K562 (cell line): Measurements from ENCODE around the gene NAPEPLD. TPM values are rescaled to one million over a fixed set of nuclear protein-coding genes. Genes with fewer than 3 reads are reported as not detected.

Experiments
- CBX3 ChIP-seq, 2 experiments: IDR thresholded peaks; 1 replicate in 1 of 2; 2 replicates in 1 of 2; pipeline ENCODE4 v1.6.1; 2012; ENCODE audit warnings: inconsistent platforms in 2 of 2, low read length in 2 of 2, borderline replicate concordance in 1 of 2, control low read depth in 1 of 2
- COPS2 ChIP-seq: fragments of 450-650 bp; conservative IDR thresholded peaks from 2 replicates; pipeline ENCODE4 v1.6.1; 2016; ENCODE audit warnings: mild to moderate bottlenecking, moderate library complexity
- FOXJ3 ChIP-seq: sonication (generic); formaldehyde crosslinking; IDR thresholded peaks from 2 replicates; pipeline ENCODE4 v1.4.0; 2020; ENCODE audit warnings: mild to moderate bottlenecking, missing genetic modification reagents
- HDAC8 ChIP-seq: fragments of 450-650 bp; IDR thresholded peaks from 2 replicates; pipeline ENCODE4 v1.6.1; 2016; ENCODE audit warnings: mild to moderate bottlenecking, missing genetic modification characterization, moderate library complexity, missing compliant biosample characterization
- IFI16 ChIP-seq: fragments of 250-450 bp; sonication (Bioruptor Pico); IDR thresholded peaks from 2 replicates; pipeline ENCODE4 v2.1.2; 2022; ENCODE audit warnings: mild to moderate bottlenecking, inconsistent platforms
- JUND ChIP-seq, 2 experiments: IDR thresholded peaks; 2 replicates in 1 of 2; 3 replicates in 1 of 2; pipeline ENCODE4 v1.6.1; 2011; ENCODE audit warnings: borderline replicate concordance in 2 of 2, low read depth in 2 of 2, low read length in 2 of 2, improper control_type of control experiment in 1 of 2, missing biosample characterization in 1 of 2, missing genetic modification characterization in 1 of 2, missing genetic modification reagents in 1 of 2
- KDM5B ChIP-seq: fragments of 200-600 bp; sonication (generic); IDR thresholded peaks from 2 replicates; pipeline ENCODE4 v1.6.1; 2012; ENCODE audit warnings: low read depth, mild to moderate bottlenecking, moderate library complexity, low read length, control low read depth, inconsistent platforms; ENCODE audit not compliant: insufficient replicate concordance
- NFE2L1 ChIP-seq: fragments of 450-650 bp; IDR thresholded peaks from 2 replicates; pipeline ENCODE4 v1.6.1; 2016; ENCODE audit warnings: missing genetic modification characterization, low read depth, mild to moderate bottlenecking, missing compliant biosample characterization, moderate library complexity, borderline replicate concordance
- POLR2AphosphoS2 ChIP-seq: IDR thresholded peaks from 2 replicates; pipeline ENCODE4 v1.6.1; 2012; ENCODE audit warnings: low read length, improper control_type of control experiment
- SNRNP70 ChIP-seq: fragments of 200-400 bp; formaldehyde crosslinking; optimal IDR thresholded peaks from 2 replicates; pipeline ENCODE3; 2017; ENCODE audit warnings: low read depth, low read length
- STAT5A ChIP-seq: IDR thresholded peaks from 2 replicates; pipeline ENCODE4 v1.6.1; 2012; ENCODE audit warnings: low read length, inconsistent platforms, borderline replicate concordance
- YBX1 ChIP-seq: fragments of 450-650 bp; IDR thresholded peaks from 2 replicates; pipeline ENCODE4 v1.7.1; 2016; ENCODE audit warnings: mild to moderate bottlenecking
- ZKSCAN3 ChIP-seq: fragments of 250-450 bp; sonication (Bioruptor Pico); IDR thresholded peaks from 2 replicates; pipeline ENCODE4 v1.4.0; 2020
- ZNF217 ChIP-seq: sonication (generic); formaldehyde crosslinking; IDR thresholded peaks from 2 replicates; pipeline ENCODE4 v1.8.0; 2022; ENCODE audit warnings: mild to moderate bottlenecking, missing genetic modification reagents
- ZNF717 ChIP-seq: fragments of 250-450 bp; sonication (Bioruptor Pico); IDR thresholded peaks from 2 replicates; pipeline ENCODE4 v1.5.0; 2021
- ZNF77 ChIP-seq: fragments of 250-450 bp; sonication (Bioruptor Pico); IDR thresholded peaks from 2 replicates; pipeline ENCODE4 v1.5.0; 2020
- polyA plus RNA-seq, 8 experiments: library from polyadenylated mRNA; depleted of rRNA in 4 of 8; stranded (reverse) in 5 of 8; unstranded in 3 of 8; fragments of >200 nt; fragmentation: Nextera tagmentation in 2 of 8; fragmentation: Illumina TruSeq in 1 of 8; extraction: Ambion mirVana in 2 of 8; extraction: Trizol in 1 of 8; gene quantifications; 2 replicates each; pipeline versions ENCODE4 v1.2.1 to v1.2.3, GENCODE V29; 2011 to 2014; ENCODE audit warnings: inconsistent platforms in 1 of 8, missing spikeins in 1 of 8
- total RNA-seq, 7 experiments: library from RNA; depleted of rRNA in 6 of 7; stranded (reverse); fragments of >200 nt in 6 of 7; fragmentation: Illumina TruSeq in 2 of 7; extraction: Trizol in 2 of 7; gene quantifications; 2 replicates each; pipeline versions ENCODE4 v1.2.1 to v1.2.3, GENCODE V29; 2011 to 2021; ENCODE audit warnings: low replicate concordance in 1 of 7
- TF ChIP-seq, protein P1 (sequence below): fragments of 450-650 bp; IDR thresholded peaks from 2 replicates; pipeline ENCODE4 v1.6.1; 2016; ENCODE audit warnings: mild to moderate bottlenecking
- TF ChIP-seq, protein P2 (sequence below), 2 experiments: fragments of 450-650 bp in 1 of 2; IDR thresholded peaks; 2 replicates each; pipeline ENCODE4 v1.6.1; 2011 to 2017; ENCODE audit warnings: low read depth in 2 of 2, antibody characterized with exemption in 1 of 2, borderline replicate concordance in 1 of 2, low read length in 1 of 2, mild to moderate bottlenecking in 1 of 2, mixed read lengths in 1 of 2; ENCODE audit not compliant: control insufficient read depth in 1 of 2
- TF ChIP-seq, protein P3 (sequence below): fragments of 250-450 bp; sonication (Bioruptor Pico); IDR thresholded peaks from 2 replicates; pipeline ENCODE4 v1.4.0; 2020
- TF ChIP-seq, protein P4 (sequence below), 2 experiments: fragments of 450-650 bp in 1 of 2; sonication (generic) in 1 of 2; formaldehyde crosslinking; conservative IDR thresholded peaks; 2 replicates each; pipeline versions ENCODE4 v1.4.0 to v1.8.1; 2020 to 2022; ENCODE audit warnings: mild to moderate bottlenecking in 1 of 2, missing genetic modification reagents in 1 of 2

The NAPEPLD gene
- total and polyA plus RNA-seq, 9 of the 15 experiments (the other 6 are each of a cell fraction or from before 2014, with no cell fraction given): 3.2 to 11.0 (median 7.5) TPM

DNA sequence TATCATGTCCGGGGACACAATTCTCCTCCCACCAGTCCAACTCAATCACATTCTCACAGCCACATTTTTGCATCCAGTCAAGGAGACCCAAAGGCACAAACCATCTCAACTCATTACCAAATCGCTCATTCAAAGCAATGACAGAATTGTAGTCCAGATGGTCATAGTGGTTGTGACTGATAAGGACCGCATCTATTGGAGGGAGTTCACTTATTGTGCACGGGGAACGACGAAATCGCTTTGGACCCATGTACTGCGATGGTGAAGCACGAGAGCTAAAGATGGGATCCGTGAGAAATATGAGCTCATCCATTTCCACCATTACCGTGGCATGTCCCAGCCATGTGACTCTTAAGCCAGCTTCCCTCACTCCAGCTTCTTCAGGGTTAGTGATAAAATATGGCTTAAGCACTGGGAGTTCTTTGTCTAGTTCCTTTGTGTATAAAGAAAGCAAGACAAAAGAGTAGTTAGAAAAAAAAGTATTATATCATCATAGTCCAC lies 29.1 kb downstream of the NAPEPLD start (continued):
- TF ChIP-seq, protein P1, sequence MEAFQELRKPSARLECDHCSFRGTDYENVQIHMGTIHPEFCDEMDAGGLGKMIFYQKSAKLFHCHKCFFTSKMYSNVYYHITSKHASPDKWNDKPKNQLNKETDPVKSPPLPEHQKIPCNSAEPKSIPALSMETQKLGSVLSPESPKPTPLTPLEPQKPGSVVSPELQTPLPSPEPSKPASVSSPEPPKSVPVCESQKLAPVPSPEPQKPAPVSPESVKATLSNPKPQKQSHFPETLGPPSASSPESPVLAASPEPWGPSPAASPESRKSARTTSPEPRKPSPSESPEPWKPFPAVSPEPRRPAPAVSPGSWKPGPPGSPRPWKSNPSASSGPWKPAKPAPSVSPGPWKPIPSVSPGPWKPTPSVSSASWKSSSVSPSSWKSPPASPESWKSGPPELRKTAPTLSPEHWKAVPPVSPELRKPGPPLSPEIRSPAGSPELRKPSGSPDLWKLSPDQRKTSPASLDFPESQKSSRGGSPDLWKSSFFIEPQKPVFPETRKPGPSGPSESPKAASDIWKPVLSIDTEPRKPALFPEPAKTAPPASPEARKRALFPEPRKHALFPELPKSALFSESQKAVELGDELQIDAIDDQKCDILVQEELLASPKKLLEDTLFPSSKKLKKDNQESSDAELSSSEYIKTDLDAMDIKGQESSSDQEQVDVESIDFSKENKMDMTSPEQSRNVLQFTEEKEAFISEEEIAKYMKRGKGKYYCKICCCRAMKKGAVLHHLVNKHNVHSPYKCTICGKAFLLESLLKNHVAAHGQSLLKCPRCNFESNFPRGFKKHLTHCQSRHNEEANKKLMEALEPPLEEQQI: peak; percentile 89
- TF ChIP-seq ZNF77: no peak
- no peak for TF ChIP-seq POLR2AphosphoS2
- TF ChIP-seq, protein P2, sequence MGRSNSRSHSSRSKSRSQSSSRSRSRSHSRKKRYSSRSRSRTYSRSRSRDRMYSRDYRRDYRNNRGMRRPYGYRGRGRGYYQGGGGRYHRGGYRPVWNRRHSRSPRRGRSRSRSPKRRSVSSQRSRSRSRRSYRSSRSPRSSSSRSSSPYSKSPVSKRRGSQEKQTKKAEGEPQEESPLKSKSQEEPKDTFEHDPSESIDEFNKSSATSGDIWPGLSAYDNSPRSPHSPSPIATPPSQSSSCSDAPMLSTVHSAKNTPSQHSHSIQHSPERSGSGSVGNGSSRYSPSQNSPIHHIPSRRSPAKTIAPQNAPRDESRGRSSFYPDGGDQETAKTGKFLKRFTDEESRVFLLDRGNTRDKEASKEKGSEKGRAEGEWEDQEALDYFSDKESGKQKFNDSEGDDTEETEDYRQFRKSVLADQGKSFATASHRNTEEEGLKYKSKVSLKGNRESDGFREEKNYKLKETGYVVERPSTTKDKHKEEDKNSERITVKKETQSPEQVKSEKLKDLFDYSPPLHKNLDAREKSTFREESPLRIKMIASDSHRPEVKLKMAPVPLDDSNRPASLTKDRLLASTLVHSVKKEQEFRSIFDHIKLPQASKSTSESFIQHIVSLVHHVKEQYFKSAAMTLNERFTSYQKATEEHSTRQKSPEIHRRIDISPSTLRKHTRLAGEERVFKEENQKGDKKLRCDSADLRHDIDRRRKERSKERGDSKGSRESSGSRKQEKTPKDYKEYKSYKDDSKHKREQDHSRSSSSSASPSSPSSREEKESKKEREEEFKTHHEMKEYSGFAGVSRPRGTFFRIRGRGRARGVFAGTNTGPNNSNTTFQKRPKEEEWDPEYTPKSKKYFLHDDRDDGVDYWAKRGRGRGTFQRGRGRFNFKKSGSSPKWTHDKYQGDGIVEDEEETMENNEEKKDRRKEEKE (IDR thresholded peaks at IDR 0.05; ENCODE audit: borderline replicate concordance in 1 of 2, control insufficient read depth in 1 of 2, low read depth in 2 of 2, low read length in 1 of 2): peak in 1 of 2 experiments; percentile 83; a peak in 1 of 4 replicates
- TF ChIP-seq KDM5B: no peak
- no peak for TF ChIP-seq IFI16
- TF ChIP-seq, protein P3, sequence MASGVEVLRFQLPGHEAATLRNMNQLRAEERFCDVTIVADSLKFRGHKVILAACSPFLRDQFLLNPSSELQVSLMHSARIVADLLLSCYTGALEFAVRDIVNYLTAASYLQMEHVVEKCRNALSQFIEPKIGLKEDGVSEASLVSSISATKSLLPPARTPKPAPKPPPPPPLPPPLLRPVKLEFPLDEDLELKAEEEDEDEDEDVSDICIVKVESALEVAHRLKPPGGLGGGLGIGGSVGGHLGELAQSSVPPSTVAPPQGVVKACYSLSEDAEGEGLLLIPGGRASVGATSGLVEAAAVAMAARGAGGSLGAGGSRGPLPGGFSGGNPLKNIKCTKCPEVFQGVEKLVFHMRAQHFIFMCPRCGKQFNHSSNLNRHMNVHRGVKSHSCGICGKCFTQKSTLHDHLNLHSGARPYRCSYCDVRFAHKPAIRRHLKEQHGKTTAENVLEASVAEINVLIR (CRISPR knock-in tag): no peak
- TF ChIP-seq CBX3 (IDR thresholded peaks at IDR 0.05; ENCODE audit: borderline replicate concordance in 1 of 2, low read length in 2 of 2): peak in 1 of 2 experiments; percentile 97; a peak in 2 of 3 replicates
- TF ChIP-seq SNRNP70: no peak
- TF ChIP-seq COPS2: no peak
- peak; percentile 89 for TF ChIP-seq JUND (IDR thresholded peaks at IDR 0.05; ENCODE audit: borderline replicate concordance, low read depth, low read length)
- TF ChIP-seq JUND (tag; IDR thresholded peaks at IDR 0.05; ENCODE audit: borderline replicate concordance, low read depth, low read length): peak; percentile 97
- TF ChIP-seq, protein P4, sequence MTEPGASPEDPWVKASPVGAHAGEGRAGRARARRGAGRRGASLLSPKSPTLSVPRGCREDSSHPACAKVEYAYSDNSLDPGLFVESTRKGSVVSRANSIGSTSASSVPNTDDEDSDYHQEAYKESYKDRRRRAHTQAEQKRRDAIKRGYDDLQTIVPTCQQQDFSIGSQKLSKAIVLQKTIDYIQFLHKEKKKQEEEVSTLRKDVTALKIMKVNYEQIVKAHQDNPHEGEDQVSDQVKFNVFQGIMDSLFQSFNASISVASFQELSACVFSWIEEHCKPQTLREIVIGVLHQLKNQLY (CRISPR knock-in tag; conservative IDR thresholded peaks at IDR 0.05): no peak
- no peak for TF ChIP-seq HDAC8 (tag)
- no peak for TF ChIP-seq ZNF217 (CRISPR knock-in tag)
- no peak for TF ChIP-seq NFE2L1 (tag)
- TF ChIP-seq YBX1: no peak
- no peak for TF ChIP-seq ZKSCAN3 (CRISPR knock-in tag)
- no peak for TF ChIP-seq FOXJ3 (CRISPR knock-in tag)
- TF ChIP-seq STAT5A: peak; percentile 94
- no peak for TF ChIP-seq ZNF717 (CRISPR knock-in tag)
